MG63 (cell line): ENCODE results near the gene ANGPT4. TPM values are rescaled to one million over a fixed set of nuclear protein-coding genes. Genes with fewer than 3 reads are reported as not detected.

Source experiments
- DNase-seq: peaks from one replicate; pipeline ENCODE4 v3.0.0-alpha.2; 2020
- H3K27me3 ChIP-seq: fragments of 250-450 bp; sonication (Bioruptor Pico); 2 replicates; pipeline ENCODE4 v1.5.1; 2020; ENCODE audit warnings: mild to moderate bottlenecking, moderate library complexity
- H3K36me3 ChIP-seq: fragments of 250-450 bp; sonication (Bioruptor Pico); 2 replicates; pipeline ENCODE4 v1.5.1; 2020; ENCODE audit warnings: mild to moderate bottlenecking, moderate library complexity
- H3K4me3 ChIP-seq: fragments of 250-450 bp; sonication (Bioruptor Pico); 2 replicates; pipeline ENCODE4 v1.5.1; 2020; ENCODE audit warnings: mild to moderate bottlenecking, moderate library complexity
- H3K9me3 ChIP-seq: fragments of 250-450 bp; sonication (Bioruptor Pico); 2 replicates; pipeline ENCODE4 v1.5.1; 2020; ENCODE audit warnings: mild to moderate bottlenecking, moderate library complexity
- total RNA-seq: library from RNA; depleted of rRNA; stranded (reverse); fragments of >200 nt; shearing (Covaris generic); gene quantifications from 2 replicates; pipeline ENCODE4 v1.2.3, GENCODE V29; 2014; ENCODE audit warnings: low replicate concordance

Gene ANGPT4
- total RNA-seq, 1 experiment from 2014 or later, result not detected

DNA sequence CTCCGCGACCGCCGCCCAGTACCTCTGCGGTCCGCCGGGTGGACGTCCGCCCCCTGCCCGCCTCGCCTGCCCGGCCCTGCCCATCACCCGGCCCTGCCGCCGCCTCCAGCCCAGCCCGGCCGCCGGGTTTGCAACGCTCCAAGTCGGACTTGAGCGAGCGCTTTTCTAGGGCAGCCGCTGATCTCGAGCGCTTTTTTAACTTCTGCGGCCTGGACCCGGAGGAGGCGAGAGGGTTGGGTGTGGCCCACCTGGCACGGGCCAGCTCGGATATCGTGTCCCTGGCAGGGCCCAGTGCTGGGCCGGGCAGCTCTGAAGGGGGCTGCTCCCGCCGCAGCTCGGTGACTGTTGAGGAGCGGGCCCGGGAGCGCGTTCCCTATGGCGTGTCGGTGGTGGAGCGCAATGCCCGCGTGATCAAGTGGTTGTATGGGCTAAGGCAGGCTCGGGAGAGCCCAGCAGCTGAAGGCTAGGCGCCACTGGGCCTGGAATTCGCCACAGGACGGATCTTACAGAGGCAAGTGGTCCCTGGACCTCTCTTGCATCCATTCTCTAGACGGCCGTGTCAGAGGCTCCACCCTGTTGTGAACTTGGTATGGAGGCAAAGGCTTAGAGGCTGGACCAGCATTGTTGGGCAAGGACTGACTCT, 70.8 kb downstream of the ANGPT4 start:
- no peaks in the 10 kb centered on the region for H3K36me3 ChIP-seq
- no peaks in the 10 kb centered on the region for H3K9me3 ChIP-seq
- H3K27me3 ChIP-seq, result no peaks in the 10 kb centered on the region
- H3K4me3 ChIP-seq, result no peak overlapping the region
- no peak for DNase-seq

DNA sequence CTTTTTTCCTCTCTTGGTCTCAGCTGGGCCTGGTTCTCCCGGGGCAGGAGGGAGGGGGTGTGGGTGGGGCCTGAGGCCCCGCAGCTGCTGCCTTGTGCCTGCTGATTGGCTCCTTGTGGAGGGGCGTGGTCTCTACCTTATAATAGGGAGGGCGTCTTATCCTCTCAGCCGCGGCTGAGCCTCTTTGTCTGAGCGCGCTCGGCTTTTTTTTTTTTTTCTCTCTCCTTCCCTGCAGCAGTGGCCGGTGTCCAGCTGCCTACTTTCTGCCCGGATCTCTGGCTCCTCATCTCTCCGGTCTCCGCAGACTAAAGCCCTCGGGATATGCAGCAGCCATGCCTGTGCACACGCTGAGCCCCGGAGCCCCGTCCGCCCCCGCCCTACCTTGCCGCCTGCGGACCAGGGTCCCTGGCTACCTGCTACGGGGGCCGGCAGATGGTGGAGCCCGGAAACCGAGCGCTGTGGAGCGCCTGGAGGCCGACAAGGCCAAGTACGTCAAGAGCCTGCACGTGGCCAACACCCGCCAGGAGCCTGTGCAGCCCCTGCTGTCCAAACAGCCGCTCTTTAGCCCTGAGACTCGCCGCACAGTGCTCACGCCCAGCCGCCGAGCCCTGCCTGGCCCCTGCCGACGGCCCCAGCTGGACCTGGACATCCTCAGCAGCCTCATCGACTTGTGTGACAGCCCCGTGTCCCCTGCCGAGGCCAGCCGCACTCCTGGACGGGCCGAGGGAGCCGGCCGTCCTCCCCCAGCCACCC, 71.5 kb downstream of the ANGPT4 start:
- H3K9me3 ChIP-seq, result no peaks in the 10 kb centered on the region
- H3K36me3 ChIP-seq, result no peaks in the 10 kb centered on the region
- H3K27me3 ChIP-seq, result no peaks in the 10 kb centered on the region
- peak; percentile 76 for DNase-seq
- no peak overlapping the region for H3K4me3 ChIP-seq

DNA sequence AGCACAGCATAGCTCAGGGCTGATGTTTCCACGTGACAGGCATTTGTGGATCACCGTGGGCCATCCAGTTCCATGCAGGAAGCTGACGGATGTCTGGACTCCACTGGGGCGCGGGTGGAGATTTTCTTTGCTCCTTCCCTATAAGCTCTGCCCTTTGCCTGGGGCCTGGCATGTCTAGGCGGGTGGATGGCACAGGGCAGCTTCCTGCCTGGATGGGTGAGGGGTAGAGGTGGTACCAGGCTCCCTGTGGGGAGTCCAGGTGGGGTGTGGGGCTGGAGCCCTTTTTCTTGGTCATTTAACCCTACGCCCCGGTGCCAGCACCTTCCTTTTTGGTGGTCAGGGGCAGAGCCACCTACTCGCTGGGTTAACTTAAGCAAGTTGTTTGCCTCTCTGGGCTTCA, 72.2 kb downstream of the ANGPT4 start:
- DNase-seq, result no peak
- no peaks in the 10 kb centered on the region for H3K9me3 ChIP-seq
- no peaks in the 10 kb centered on the region for H3K36me3 ChIP-seq
- H3K27me3 ChIP-seq, result no peaks in the 10 kb centered on the region
- H3K4me3 ChIP-seq, result no peak overlapping the region

DNA sequence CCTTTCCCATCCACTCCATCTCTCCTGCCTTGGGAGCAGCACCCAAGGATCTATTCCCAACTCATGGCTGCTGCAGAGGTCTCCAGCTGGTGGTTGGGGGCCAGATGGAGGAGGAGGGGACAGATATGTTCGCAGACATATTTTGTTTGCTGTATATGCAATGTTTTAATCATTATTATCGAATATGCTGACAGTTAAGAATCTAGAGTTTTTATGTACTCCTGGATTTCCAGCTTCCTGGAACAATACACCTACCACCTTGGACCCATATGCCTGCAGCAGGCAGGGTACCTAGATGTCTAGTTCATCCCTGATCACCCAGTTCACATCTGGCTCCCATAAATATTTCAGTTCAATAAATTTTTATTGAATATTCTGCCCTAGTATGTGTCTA, 73.6 kb downstream of the ANGPT4 start:
- Histone ChIP-seq H3K27me3 (no peaks in the 10 kb centered on the region), H3K4me3 (no peak overlapping the region)
- no peak for DNase-seq

DNA sequence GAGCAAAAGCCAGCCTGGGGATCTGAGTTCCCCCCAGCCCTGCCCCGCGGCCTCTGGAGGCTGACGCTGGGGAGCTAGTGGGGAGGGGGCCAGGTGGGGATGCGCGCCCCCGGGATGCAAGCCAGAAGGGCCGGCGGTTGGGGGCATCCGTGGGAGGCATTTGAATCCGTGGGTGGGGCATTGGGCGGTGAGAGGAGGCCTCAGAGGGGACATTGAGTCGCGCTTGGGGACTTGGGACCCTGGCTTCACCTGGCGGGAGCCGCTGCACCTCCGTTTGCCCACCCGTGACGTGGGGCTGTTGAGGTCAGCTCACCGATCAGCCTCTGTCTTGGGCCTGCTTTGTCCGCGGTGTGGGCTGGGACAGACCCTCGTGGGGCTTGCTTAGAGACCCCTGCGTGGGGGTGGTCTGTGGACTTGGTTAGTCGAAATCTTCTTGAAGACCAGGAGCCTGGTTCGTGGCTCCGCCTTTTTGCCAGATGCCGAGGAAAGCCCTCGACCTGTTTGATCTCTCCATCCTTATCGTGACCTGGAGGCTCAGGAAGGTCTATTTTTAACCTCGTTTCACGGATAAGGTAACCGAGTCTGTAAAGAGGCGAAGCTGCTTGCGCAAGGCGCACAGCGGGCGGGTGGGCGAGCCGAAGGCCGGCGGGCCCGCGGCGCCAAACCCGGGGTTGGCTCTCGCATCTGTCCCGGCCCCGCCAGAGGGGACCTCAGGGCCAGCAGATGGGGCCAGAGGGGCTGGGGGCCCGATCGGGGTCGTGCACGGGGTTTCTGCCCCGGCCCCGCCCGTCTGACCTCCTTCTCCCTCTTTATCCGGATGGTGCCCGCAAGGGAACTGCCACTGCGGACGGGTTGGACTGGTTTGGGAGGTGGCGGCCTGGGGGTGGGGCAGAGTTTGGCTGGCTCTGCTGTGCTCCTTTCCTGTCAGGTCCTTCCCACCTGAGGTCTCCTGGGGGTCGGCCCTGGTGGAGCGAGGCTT, 74.3 kb downstream of the ANGPT4 start:
- Histone ChIP-seq H3K36me3 (no peaks in the 10 kb centered on the region), H3K27me3 (no peaks in the 10 kb centered on the region), H3K4me3 (no peak overlapping the region), H3K9me3 (no peaks in the 10 kb centered on the region)
- no peak for DNase-seq

More for the DNA sequence above, 73.6 kb downstream of the ANGPT4 start:
- H3K36me3 ChIP-seq, result no peaks in the 10 kb centered on the region
- no peaks in the 10 kb centered on the region for H3K9me3 ChIP-seq

DNA sequence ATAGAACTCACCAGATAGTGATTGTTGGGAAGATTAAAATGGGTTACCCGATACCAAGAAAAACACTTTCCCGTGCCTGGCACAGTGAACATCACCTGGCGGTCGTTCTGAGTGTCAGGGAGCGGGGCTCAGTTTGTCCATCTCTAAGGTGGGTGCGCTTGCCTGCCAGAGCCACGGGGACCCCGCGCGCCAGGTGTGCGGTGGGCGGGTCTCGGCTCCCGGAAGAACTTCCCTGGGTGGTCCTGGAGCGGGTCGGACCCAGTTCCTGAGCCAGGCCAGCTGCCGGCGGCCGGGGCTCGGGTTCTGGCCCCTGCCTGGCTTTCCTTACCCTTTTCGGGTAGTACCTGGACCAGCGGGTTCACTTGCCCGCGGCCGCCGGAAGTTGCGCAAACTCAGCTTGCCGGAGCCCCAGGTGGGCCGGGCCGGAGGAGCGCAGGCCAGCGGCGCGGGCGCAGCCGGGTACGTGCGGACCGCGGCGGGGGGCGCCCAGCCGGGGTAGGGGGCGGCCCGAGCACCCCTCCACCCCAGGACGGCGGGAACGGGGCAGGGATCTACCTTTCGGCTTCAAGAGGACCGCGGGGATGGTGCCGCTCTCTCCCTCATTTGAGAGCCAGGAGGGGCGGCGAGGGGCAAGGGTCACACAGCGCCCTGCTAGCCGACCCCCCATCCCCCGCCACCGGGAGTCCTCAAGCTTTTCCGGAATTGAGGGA, 75.1 kb downstream of the ANGPT4 start:
- Histone ChIP-seq H3K27me3 (no peaks in the 10 kb centered on the region), H3K36me3 (no peaks in the 10 kb centered on the region), H3K9me3 (no peaks in the 10 kb centered on the region), H3K4me3 (no peak overlapping the region)
- DNase-seq, result no peak

DNA sequence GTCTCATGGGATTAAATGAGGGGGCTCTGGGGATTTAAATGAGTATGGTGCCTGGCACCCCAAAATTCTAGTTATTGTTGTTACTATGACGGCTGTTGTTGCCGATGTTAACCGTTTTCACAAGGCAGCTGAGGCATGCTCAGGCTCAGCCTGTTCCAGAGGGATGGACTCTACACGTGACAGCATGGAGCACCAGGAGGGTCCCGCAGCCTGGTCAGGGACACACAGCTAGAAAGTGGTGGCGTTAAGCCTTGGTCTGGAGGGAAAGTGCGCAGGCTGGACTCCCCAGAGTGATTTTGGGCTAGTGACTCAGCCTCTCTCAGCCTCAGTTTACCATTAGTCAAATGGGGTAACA, 75.7 kb downstream of the ANGPT4 start:
- no peak for DNase-seq
- no peaks in the 10 kb centered on the region for H3K9me3 ChIP-seq
- no peaks in the 10 kb centered on the region for H3K36me3 ChIP-seq
- no peaks in the 10 kb centered on the region for H3K27me3 ChIP-seq
- H3K4me3 ChIP-seq, result no peak overlapping the region

DNA sequence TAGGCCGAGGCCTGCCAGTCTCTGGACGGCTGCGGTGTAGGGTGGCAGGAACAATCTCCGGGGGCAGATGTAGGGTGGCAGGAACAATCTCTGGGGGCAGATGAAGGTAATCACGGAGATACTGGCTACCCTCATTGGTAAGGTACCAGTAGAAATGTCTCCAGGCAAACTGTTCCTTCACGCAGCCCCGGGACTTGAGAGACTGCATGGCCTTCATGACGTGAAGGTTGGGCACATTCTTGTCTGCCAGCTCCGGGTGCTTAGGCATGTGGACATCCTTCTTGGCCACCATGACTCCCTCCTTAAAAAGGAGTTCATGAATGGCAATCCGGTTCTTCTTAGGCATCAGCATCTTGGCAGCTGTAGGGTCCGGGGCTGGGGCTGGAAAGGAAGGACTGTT, 76.5 kb downstream of the ANGPT4 start:
- DNase-seq, result no peak
- Histone ChIP-seq H3K27me3 (no peaks in the 10 kb centered on the region), H3K9me3 (no peaks in the 10 kb centered on the region), H3K4me3 (no peak overlapping the region), H3K36me3 (no peaks in the 10 kb centered on the region)

DNA sequence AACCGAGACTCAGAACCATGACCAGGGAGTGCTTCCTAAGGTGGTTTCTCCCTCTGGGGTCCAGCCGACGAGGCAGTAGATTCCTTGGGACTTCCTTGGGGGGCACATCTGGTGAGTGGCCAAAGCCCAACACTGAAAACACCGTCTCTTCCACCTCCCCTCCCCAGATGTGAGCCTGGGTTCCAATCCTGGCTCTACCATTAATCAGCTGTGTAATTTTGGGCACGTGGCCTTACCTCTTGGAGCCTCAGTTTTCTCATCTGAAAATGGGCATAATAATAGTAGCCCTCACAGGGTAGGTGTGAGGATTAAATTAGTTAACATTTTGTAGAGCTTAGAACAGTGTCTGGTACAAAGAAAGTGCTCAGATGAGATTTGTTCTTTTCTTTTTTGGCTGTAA, 77.1 kb downstream of the ANGPT4 start:
- Histone ChIP-seq H3K36me3 (no peaks in the 10 kb centered on the region), H3K9me3 (no peaks in the 10 kb centered on the region), H3K27me3 (no peaks in the 10 kb centered on the region), H3K4me3 (no peak overlapping the region)
- no peak for DNase-seq

DNA sequence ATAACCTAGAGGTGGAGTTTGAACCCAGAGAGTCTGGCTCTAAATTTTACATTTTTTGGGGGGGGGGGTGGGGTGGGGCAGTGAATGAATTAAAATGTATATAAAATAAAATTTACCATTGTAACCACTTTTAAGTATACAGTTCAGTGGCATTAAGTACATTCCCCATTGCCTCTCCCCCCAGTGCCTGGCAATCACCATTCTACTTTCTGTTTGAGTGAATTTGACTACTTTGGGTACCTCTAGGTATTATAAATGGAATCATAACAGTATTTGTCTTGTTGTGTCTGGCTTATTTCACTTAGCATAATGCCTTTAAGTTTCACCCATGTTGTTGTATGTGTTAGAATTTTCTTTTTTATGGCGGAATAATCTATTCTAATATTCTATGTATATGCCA, 79.9 kb downstream of the ANGPT4 start:
- no peaks in the 10 kb centered on the region for H3K9me3 ChIP-seq
- H3K4me3 ChIP-seq, result no peak overlapping the region
- DNase-seq, result no peak
- H3K36me3 ChIP-seq, result no peaks in the 10 kb centered on the region
- no peaks in the 10 kb centered on the region for H3K27me3 ChIP-seq

DNA sequence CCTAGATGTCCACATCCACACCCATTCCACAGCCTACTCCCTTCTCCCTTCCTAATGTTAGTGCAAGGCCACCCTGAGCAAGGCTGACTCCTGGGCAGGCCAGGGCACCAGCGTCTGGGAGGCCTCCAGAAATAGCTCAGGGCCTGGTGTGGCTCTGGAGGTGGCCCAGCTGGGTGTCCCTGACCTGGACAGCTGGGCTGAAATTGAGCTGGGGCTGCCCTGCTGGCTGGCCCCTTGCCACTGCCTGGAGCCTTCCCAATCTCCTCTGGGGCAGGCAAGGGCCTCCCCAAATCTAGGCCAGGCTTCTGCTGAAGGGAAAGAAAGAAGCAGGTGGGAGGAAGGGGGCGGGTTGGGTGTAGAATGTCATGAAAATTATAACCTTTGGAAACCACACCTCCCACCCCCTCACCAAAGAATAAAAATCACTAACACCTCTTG, 80.5 kb downstream of the ANGPT4 start:
- Histone ChIP-seq H3K9me3 (no peaks in the 10 kb centered on the region), H3K36me3 (no peaks in the 10 kb centered on the region), H3K27me3 (no peaks in the 10 kb centered on the region), H3K4me3 (no peak overlapping the region)
- peak; percentile 9 for DNase-seq

DNA sequence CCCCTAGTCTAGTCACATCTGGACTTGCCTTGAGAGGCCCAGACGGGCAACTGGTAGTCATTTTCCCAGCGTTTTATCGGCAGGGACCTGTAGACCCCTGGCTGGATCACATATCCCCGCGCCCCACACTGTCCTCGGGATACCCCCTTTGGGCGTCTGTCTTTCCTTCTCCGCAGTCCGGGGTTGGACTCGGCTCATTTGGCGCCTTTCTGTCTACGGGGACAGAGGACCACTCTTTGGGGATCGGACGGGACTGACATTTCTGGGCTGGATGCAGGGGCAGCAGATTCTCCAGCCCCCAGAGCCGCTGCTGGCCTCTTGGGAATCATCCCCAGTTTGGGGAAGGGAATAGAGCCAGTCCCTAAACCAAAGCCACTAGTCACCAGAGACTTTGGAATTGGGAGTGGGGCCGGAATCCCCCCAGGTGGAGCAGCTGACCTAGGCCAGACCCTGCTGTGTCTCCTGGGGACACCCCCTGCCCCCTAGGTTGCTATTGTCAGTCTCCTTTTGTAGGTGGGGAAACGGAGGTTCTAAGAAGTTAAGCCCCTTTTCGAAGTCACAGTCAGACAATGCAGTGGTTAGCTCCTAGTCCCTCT, 81.9 kb downstream of the ANGPT4 start:
- no peak for DNase-seq
- H3K27me3 ChIP-seq, result no peaks in the 10 kb centered on the region
- H3K36me3 ChIP-seq, result no peaks in the 10 kb centered on the region
- no peaks in the 10 kb centered on the region for H3K9me3 ChIP-seq
- H3K4me3 ChIP-seq, result peak overlapping the region; percentile 88

DNA sequence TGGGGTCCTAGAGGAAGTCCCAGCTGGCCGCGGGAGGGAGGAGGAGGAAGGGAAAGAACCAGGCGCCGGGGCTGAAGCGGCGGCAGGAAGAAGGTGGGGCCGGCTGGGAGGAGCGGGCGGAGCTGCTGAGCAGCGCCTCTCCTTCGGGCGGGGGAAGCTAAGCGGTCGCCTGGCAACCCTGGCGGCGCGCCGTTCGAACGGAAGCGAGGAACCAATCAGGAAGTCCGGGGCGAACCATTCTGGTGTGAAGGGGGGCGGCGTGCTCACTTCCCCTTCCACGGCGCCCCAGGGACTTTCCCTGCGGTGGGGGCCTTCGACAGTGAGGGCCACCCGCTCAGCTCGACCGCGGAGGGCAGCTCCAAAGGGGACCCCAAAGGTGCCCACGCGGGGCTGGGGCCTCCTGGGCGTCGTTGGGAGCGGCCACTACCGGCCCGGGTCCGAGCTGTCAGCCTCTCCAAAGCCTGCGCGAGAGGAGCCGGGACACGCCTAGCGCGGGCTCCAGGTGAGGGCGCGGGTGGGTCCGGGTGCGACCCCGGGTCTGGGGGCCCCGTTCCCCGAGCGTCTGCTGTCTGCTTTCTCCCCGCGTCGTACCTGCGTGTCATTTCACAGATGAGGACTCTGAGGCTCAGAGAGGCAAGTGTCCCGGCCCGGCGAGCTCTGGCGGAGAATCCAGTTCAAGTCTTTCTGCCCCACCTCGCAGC, 82.5 kb downstream of the ANGPT4 start, which contains the start of gene FAM110A:
Gene FAM110A, plus strand, starts transcription at position 266 of the 701 bp plus-strand sequence. CDS start 11,090 bp downstream, outside the sequence.
- peak; percentile 95 for DNase-seq
- H3K36me3 ChIP-seq, result no peaks in the 10 kb centered on the region
- H3K9me3 ChIP-seq, result no peaks in the 10 kb centered on the region
- no peaks in the 10 kb centered on the region for H3K27me3 ChIP-seq
- H3K4me3 ChIP-seq, result peak within 1 kb of the TSS; percentile 88

DNA sequence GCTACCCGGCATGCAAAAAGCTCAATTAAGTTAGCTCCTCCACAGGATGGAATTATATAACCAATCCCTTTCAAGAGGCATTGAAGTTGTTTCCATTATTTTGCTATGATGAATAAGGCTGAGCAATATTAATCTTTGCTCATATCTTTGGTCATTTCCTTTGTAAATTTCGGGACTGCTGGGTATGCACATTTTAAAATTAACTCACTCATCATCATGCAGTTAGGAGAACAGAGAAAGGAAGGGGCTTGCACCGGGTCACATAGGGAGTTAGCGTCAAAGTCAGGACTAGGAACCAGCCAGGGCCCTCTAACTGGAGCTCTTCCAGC, 83.0 kb downstream of the ANGPT4 start:
- H3K4me3 ChIP-seq, result peak overlapping the region; percentile 88
- no peak for DNase-seq
- H3K9me3 ChIP-seq, result no peaks in the 10 kb centered on the region
- no peaks in the 10 kb centered on the region for H3K27me3 ChIP-seq
- no peaks in the 10 kb centered on the region for H3K36me3 ChIP-seq

DNA sequence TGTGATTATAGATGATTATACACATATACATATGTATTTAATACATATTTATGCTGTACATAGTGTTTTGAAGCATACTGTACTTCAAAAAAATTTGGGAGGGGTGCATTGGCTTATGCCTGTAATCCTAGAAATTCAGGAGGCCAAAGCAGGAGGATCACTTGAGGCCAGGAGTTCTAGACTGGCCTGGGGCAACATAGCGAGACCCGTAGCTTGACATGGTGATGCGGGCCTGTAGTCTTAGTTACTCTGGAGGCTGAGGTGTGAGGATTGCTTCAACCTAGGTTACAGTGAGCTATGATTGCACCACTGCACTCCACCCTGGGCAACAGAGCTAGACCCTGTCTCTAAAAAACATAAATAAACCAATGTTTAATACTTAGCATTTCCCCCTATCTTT, 84.2 kb downstream of the ANGPT4 start:
- no peaks in the 10 kb centered on the region for H3K36me3 ChIP-seq
- no peaks in the 10 kb centered on the region for H3K27me3 ChIP-seq
- H3K4me3 ChIP-seq, result no peak overlapping the region
- no peaks in the 10 kb centered on the region for H3K9me3 ChIP-seq
- no peak for DNase-seq

DNA sequence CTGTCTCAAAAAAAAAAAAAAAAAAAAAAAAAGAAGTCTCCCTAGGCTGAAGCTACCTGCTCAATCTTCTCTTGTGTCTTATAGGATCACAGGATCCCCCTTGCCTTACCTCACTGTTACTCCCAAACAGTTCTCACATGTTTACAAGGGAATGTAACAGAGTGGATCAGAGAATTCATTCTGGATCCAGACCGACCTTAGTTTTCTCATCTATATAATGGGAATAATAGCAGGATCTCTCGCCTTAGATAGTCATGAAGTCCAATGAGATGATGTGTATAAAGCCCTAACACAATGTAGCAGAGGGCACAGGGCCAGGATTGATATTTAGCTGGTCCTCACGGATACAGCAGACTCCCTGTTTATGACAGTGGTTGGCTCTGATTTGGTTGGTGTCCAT, 84.9 kb downstream of the ANGPT4 start:
- Histone ChIP-seq H3K9me3 (no peaks in the 10 kb centered on the region), H3K27me3 (no peaks in the 10 kb centered on the region), H3K4me3 (no peak overlapping the region), H3K36me3 (no peaks in the 10 kb centered on the region)
- DNase-seq, result no peak
